ENCODE results near the gene FBN1.

DNA sequence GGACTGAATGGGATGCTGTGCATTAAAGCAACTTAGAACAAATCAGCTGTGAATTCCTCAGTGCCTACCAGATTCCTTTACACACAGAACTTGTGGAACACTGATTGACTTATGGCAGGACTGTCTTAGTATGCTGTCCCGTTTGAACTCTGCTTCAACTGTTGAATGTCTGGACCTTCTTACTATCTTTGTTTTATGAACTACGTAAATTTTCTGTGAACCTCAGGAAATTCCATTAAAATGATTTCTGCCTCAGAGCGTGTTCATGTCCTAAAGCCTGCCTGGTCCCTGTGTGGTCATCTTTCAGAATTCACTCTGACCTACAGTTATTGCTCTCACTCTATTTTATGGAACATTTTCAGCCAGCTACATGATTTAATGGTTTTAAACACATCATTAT, 29.4 kb upstream of the FBN1 start:
- TF ChIP-seq, protein P1, sequence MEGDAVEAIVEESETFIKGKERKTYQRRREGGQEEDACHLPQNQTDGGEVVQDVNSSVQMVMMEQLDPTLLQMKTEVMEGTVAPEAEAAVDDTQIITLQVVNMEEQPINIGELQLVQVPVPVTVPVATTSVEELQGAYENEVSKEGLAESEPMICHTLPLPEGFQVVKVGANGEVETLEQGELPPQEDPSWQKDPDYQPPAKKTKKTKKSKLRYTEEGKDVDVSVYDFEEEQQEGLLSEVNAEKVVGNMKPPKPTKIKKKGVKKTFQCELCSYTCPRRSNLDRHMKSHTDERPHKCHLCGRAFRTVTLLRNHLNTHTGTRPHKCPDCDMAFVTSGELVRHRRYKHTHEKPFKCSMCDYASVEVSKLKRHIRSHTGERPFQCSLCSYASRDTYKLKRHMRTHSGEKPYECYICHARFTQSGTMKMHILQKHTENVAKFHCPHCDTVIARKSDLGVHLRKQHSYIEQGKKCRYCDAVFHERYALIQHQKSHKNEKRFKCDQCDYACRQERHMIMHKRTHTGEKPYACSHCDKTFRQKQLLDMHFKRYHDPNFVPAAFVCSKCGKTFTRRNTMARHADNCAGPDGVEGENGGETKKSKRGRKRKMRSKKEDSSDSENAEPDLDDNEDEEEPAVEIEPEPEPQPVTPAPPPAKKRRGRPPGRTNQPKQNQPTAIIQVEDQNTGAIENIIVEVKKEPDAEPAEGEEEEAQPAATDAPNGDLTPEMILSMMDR (IDR thresholded peaks at IDR 0.05 in 4 of 5, conservative IDR thresholded peaks at IDR 0.05 in 1 of 5) = no peak
- no peak for TF ChIP-seq POLR2A (IDR thresholded peaks at IDR 0.05)

Measured in gastrocnemius medialis (tissue), 4 donors.